GM15510 (cell line): ENCODE measurements around the gene CCDC70.

Source experiments
- POLR2A ChIP-seq: IDR thresholded peaks from 3 replicates; pipeline ENCODE4 v1.6.1; 2011; ENCODE audit warnings: borderline replicate concordance; ENCODE audit not compliant: insufficient read length; ENCODE audit errors: extremely low read depth

CCDC70 gene

GRCh38 chr13:51869916-51870315 is 8.1 kb downstream of the CCDC70 start:
- TF ChIP-seq POLR2A = no peak

DNA sequence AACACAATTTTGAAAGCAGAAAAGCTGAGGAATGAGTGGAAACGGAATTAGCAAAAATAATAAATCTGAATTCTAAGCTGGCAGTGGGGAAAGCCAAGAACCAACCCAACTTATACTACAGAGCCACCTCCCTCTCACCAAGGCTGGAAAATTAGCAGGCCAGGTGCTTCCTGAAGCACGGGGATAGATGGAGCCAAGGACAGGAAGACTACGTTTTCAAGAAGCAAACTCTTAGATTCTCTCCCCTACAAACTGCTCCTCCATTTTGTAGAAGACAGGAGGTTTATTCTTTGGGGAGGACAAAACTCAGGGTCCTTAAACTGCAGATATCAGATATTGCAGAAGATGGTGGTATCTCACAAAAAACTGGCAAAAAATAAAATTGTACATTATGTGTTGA is 8.8 kb downstream of the CCDC70 start:
- TF ChIP-seq POLR2A = no peak

GRCh38 chr13:51873117-51873798 is 11.5 kb downstream of the CCDC70 start:
- TF ChIP-seq POLR2A = no peak

DNA sequence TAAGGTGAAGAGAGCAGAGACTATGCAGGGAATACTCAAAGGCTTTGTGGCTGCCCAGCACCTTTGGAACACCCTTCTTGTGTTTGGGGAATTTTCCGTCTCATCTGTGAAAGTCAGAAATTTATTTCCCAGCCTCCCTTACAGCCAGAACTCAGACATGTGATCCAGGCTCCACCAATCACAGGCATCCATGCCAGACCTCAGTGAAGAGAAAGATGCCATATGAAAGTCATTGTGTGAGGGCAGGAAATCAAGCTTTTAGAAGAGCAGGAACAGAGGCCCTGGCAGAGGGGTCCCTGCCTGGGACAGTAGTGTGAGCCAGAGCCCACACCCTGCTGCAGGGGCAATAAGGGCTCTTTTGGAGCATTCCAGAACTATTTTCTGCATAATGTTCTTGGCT is 12.1 kb downstream of the CCDC70 start:
- no peak for TF ChIP-seq POLR2A

DNA sequence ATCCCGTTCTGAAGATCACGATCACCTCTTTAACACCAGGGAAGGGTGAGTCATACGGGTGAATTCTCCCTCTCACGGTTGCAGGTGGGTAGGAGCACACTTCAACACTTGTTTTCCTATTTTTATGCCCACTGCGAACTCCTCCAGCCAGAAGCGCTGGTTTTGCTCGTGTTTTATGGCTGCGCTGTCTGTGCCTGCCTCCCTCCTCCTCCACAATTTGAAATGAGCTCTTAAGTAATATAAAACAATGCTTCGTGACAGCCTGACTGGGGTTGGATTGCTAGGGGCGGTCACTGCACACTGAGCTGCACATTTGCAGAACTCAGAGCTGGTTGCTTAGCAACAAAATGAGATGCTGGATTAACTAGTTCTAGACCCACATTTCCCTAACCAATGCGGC is 12.9 kb downstream of the CCDC70 start:
- TF ChIP-seq POLR2A = no peak

- no peak for TF ChIP-seq POLR2A
Measured at GRCh38 chr13:51879133-51879532, 17.4 kb downstream of the CCDC70 start.

DNA sequence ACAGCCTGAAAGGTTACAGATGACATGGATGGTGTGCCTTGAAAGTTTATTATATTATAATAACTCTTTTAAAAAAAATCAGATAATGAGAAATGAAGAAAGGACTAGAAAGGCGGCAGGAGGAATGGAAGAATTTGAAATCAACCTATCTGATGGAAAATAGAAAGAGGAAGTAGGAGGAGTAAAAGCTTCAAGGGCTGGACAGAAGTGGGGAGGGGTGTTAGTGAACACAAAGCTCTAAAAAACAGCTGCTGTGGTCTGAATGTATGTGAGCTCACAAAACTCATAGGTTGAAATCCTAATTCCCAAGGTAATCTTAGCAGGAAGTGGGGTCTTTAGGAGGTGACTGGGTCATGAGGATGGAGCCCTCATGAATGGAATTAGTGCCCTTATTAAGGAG is 19.5 kb downstream of the CCDC70 start:
- no peak for TF ChIP-seq POLR2A

DNA sequence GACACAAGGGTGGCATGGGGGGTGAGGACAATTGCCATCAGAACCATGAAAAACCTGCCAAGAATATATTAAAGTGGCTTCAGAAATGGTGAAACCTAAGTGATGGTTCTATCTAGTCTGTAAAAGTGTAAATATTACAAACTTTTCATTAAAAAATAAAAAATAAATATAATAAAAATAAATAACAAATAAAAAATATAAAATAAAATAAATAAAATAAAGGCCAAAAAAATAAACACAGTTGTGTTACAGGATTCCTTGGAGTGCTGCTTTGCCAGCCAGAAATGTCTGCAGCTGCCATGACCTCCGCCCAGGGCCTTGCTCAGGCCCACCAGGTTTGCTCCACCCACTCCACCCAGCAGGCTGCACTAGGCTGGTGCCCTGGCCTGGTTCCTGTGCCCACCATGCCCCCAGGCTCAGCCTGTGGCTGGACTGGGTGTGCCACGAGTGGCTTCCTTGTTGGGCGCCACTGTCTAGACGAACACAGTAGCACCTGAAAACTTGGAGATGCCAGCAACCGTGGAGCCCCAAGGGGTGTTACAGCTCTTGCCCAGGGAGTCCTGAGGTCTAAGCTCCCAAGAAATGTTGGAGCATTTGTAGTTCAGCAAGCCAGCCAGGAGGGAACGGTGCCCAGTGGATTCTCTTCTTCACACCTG is 20.9 kb downstream of the CCDC70 start:
- no peak for TF ChIP-seq POLR2A

DNA sequence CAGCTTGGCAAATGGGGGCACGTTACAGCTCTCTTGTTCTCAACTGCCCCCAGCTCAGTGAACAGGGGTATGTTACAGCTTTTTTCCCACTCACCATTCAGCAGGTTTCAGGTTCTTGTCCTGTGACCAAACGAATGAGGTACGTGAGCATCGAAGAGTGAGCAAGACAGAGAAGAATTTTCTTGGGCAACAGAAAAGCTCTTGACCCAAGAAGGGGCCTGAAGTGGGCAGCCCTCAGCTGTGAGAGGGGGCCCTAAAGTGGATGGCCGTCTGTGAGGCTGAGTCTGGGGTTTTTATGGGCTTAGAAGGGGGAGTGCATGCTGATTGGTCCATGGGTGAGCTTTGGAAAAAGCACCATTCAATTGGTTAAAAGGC is 21.4 kb downstream of the CCDC70 start:
- TF ChIP-seq POLR2A = no peak

DNA sequence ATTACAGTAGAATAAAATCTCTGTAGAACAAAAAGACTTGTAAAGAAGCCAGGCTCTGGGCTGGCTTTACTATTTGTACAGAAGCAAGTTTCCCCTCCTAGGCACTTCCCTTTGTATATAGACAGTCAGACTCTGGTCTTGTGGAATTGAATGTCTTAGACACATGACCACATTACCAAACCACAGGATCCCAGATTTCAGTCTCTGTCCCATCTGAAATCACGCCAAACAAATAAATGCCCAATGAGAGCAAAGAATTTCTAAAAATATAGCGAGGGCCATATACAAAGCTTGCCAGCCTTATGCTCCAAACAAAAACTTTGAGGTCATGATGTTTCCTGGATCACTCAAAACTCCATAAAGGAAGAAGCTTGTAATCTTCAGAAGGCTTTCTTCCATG is 23.9 kb downstream of the CCDC70 start:
- no peak for TF ChIP-seq POLR2A

DNA sequence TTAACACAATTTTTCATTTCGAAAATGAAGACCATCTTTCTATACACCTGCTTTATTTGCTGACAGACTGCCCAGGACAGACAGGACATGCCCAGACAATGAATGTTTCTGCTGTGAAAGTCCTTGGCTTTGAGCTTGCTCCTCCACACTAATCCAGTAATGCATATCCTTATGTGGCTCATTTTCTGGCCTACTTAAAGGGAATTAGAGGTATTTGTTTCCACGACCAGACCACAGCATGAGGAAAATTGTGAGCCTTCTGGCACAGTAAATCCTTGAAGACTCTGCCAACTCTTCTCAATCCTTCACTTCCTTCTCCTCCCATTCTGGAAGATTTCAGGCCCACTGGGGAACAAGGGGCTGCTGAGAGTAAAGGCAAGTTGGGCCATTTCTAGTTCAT is 25.7 kb downstream of the CCDC70 start:
- no peak for TF ChIP-seq POLR2A

DNA sequence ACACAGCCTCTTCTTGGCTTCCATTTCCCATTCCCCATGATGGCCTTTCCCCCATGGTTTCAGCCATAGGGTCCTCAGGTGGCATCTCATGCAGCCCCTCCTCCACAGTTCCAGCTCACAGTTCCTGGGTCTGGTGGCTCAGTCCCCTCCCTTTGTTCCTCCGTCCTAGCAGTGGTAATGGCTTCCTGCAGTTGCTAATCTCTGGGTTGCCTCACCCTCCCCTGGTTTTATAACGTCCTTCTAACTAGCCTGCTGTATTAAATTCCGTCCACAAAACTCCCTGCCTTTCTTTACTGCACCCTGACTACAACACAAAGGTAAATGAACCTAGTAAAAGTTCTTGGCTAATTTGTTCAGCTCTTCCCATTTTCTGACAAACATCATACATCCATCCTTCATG is 30.9 kb downstream of the CCDC70 start:
- TF ChIP-seq POLR2A = no peak

GRCh38 chr13:51894239-51894638 is 32.5 kb downstream of the CCDC70 start:
- TF ChIP-seq POLR2A = no peak

DNA sequence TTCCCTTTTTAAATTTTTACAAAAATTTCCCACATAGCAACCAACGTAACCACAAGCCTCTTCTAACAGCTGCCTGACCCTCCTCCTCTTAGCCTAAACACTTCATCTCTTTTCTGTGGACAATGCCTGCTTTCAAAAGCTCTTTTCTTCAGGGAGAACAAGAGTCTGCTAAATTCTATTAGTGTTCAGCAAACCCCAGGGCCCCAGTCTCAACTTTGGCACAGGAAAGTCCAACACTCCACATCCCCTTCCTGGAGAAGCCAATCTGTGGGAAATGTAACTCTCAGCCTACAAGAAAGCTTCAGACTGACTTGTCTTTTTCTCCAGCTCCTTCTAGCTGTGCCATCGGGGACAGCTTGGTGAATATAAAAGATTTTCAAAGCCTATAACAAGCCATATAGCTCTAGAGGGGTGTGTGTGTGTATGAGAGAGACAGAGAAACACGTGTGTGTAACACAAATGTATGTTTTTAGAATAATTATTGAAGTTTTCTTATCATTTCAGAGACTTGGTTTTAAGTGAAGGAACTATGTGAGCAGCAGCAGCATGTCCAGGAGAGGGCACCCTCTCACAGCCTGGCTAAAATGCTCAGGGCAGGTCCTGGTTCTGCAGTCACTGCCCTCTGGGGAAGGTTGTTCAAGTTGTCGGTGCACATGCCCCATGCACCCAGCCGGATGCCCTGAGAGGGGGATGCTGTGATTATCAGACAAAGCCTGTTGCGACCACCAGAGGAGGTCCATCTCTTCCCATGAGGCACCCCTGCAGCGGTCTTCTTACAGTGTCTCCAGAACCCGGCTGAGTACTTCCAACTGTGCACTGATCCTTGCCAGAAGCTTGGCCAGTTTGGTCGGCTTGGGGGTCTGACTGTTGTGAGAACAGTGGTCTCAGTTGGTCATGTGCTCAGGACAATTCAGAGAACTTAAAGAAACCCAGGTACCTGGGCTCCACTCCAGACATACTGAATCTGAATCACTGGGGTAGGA is 34.4 kb downstream of the CCDC70 start:
- no peak for TF ChIP-seq POLR2A

- TF ChIP-seq POLR2A = no peak
Measured at GRCh38 chr13:51900471-51900870, 38.7 kb downstream of the CCDC70 start.
